Adipose tissue (tissue), 3 donors: ENCODE measurements around the gene MDH2. TPM values are rescaled to one million over a fixed set of nuclear protein-coding genes. Genes with fewer than 3 reads are reported as not detected.
"Not testable (repeated sequence)": the region's sequence is repeated elsewhere in the genome, so short reads cannot be mapped to it uniquely, and the experiment has no call there.

Experiments
- H3K27ac ChIP-seq: one replicate; pipeline ENCODE4 v1.5.1; 2013; ENCODE audit warnings: low read depth, low read length
- WGBS, 3 donors: extraction: QIAGEN DNeasy Blood & Tissue Kit; methylation state at CpG; one replicate each; pipeline ENCODE4 v1.1.7; 2013; 5-methylcytosine and 5-hydroxymethylcytosine counted together
- polyA plus RNA-seq, 3 donors: library from polyadenylated mRNA; stranded (reverse); fragments of 200-250 nt; gene quantifications; one replicate each; pipeline ENCODE4 v1.2.3, GENCODE V29; 2013
- donor health status: healthy with polysubstance abuse.
- donor health status: Bipolar disorder and iron deficiency.
- donor health status: healthy.

The MDH2 gene
- polyA plus RNA-seq, 3 donors = 74.3 to 147 (median 98.1) TPM

DNA sequence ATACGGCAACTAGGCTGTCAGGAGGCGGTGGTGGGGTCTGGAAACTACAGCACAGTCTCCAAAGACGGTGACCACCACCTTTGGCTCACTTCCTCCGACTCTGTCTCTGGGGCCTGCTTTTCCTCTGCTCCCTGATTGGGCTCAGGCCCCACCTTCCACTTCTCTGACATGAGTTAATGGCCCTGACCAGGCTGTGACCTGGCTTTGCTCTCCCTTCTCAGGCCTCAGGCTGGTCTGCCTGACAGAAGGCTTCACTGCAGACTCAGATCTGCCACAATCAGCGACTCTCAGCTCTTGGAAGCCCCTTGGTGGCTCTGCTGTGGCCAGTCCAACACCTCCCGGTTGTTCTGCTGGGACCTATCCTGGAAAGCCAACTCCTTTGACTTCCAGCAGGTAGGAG, 7.8 kb upstream of the MDH2 start:
- WGBS, 3 donors = 76 to 90% (median 90%) methylated on average over 6 of the region's 6 CpGs
- no peak overlapping the region for H3K27ac ChIP-seq

DNA sequence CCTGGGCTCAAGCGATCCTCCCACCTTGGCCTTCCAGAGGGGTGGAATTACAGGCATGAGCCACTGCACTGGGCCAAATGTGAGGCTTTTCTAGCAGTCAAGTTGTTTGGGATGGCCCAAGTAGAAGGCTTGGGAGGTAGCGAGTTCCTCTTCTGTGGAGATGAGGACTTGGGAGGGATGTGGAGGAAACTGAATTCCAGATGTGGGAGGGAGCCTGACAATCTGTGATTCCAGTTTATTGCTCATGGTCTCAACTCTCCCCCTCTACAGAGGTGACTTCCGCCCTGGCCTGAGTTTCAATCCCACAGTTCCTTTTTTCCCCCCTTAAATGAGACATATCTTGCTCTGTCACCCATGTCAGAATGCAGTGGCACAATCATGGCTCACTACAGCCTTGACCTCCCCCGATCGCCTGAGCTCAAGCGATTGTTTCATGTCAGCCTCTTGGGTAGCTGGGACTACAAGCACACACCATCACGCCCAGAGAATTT, 3.5 kb upstream of the MDH2 start:
- 70 to 89% (median 88%) methylated on average over 7 of the region's 7 CpGs for WGBS, 3 donors
- H3K27ac ChIP-seq = no peak overlapping the region

DNA sequence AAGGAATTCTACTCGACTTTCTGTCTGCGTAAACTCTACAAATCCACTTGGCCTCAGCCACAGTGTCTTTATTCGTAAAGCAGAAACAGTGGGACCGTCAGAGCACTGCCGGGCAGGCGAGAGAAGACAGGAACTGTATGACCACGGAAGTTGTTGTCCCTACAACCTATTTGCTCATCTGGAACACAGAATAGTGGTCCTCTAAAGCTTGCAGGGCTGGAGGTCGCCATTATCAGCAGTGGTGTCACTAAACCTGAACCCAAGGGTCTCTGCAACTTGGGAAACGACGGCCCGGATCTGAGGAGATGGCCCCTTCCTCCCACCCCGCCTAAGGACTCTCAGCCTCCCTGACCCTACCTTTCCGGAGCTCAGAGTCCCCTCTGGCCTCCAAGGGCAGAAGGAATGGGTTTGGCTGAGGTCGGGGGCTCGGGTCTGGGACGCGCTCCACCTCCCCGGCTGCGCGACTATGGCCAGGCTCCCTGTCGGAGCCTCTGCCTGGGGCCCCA, 548 bp upstream of the MDH2 start:
- 1% methylated on average over 21 of the region's 21 CpGs for WGBS, 3 donors
- no peak overlapping the region for H3K27ac ChIP-seq

DNA sequence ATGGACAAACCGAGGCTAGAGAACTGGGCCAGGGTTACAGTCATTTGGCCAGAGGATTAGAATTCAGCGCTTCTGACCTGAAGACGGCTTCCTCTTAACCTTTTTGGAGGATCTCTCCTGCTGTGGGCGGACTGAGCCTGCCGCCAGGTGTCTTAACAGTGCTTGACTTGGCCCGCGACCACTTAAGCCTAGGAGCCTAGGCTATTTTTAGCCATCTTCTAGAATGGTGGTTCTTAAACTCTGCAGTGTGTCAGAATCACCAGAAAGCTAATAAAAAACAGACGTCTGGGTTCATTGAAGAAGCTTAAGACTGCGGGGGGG, 722 bp downstream of the MDH2 start:
- 2 to 6% (median 5%) methylated on average over 9 of the region's 9 CpGs for WGBS, 3 donors
- H3K27ac ChIP-seq = no peak overlapping the region

DNA sequence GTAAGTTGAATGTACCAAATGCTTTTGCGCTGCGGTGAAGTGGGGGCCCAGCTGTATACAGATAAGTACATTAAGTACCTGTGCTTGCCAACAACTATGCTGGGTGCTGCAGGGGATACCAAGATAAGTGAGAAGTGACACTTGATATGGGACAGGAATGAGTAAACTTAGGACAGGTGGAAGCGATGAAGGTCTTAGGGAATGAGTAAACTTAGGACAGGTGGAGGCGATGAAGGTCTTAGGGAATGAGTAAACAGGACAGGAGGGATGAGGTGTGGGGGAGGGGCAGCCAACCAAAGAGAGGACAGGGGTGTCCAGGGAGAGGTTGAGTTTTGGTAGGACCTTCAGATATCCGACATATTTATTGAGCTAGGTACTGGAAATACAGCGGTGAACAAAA, 1.4 kb downstream of the MDH2 start:
- 56 to 98% (median 96%) methylated on average over 6 of the region's 6 CpGs for WGBS, 3 donors
- no peak overlapping the region for H3K27ac ChIP-seq

DNA sequence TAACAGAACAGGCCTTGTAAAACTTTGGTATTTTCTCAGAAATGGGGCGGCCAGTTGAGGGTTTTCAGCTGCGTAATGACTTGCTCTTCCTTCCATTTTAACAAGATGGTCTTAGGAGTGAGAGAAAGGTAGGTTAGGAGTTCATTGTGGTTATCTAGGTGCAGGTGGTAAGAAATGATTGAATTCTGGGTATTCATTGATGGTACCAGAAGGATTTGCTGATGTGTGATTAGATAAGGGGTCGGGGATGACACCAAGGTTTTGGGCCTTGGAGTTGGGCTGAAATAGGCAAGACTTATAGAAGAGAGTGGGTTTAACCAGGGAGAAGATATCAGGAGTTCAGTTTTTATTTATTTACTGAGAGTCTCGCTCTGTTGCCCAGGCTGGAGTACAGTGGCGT, 2.6 kb downstream of the MDH2 start:
- no peak overlapping the region for H3K27ac ChIP-seq
- WGBS, 3 donors = 93 to 94% (median 94%) methylated on average over 5 of the region's 5 CpGs

DNA sequence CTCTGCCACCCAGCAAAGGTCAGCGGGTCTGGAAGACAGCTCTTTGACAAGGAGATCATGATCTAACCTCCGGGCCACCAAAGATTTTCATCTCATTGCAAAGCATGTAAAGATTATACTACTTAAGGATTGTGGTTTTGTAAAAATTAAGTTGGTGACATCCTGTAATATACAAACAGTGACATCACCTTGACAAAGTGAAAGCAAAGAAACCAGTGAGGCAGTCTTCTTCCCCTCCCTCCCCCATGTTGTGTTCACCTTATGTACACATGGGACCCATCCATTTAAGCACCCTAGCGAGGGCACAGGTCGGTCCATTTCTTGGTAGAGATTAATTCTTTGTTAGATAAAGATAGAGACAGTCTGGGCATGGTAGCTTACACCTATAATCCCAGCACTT, 3.9 kb downstream of the MDH2 start:
- 54 to 94% (median 93%) methylated on average over 4 of the region's 4 CpGs for WGBS, 3 donors
- H3K27ac ChIP-seq = no peak overlapping the region

DNA sequence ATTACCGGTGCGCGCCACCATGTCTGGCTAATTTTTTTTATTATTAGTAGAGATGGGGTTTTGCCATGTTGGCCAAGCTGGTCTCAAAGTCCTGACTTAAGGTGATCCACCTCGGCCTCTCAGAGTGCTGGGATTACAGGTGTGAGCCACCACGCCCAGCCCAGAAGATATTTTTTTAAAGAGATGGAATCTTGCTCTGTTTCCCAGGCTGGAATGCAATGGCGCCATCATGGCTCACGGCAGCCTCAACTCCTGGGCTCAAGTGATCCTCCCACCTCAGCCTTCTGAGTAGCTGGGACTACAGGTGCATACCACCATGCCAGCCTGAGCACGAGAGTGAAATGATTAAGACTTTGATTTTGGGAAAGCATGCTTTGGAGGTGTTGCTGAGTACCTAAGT, 4.8 kb downstream of the MDH2 start:
- H3K27ac ChIP-seq = not testable (repeated sequence)
- 95 to 98% (median 95%) methylated on average over 8 of the region's 8 CpGs for WGBS, 3 donors

DNA sequence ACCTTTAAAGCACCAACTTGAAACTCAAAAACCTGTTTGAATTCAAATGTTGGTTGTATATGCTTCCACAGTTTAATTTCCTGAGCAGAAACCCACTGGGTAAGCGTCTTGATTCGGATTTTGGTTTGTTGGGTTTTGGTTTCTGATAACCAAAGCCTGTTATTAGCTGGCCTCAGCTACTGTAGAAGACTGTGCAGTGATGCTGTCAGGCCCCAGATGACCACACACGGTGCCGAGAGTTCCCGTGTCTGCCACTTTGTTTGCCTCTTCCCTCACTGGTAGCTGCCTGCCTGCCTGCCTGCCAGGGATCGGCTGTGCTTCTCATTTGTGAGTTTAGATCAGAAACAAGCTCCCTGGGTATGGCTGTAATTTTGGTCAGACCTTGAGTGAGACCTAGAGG, 5.6 kb downstream of the MDH2 start:
- no peak overlapping the region for H3K27ac ChIP-seq
- WGBS, 3 donors = 46 to 87% (median 78%) methylated on average over 6 of the region's 6 CpGs

DNA sequence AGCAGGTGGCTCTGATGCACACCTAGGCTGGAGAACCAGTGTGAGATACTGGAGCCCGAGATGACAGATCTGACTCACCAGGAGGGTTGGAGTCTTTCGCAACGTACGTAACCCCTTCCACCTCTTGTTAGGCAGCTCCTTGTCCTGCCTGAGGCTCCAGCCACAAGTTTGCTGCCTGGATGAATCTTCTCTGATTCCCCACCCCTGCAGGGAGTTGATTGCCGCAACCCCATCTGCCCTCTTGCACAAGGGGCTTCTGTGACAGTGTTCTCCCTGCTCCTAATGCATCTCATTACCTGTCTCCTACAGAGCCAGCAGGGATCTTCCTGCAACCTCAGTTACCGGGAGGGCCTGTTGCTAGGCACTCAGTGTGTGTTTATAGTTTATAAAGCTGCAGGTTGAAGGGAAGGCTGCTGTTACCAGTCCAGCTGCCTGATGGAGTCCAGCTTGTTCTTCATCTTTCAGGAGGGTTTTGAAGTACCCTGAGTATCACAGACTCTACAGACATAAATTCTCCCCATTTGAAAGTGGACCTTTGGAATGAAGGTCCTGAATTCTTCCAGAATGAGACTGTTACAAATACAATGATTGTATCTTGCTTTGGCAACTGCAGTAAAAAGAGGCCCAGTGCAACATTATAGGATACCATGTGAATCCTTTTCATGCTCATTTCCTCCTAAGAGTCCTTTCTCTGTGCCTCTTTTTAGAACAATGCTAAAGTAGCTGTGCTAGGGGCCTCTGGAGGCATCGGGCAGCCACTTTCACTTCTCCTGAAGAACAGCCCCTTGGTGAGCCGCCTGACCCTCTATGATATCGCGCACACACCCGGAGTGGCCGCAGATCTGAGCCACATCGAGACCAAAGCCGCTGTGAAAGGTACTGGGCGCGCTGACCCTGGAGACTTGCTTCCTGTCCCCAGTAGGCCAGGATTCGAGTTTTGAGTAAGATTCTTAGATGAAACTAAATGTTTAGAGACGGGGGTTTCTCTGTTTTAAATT, 6.5 kb downstream of the MDH2 start:
- 70 to 79% (median 76%) methylated on average over 18 of the region's 18 CpGs for WGBS, 3 donors
- no peak overlapping the region for H3K27ac ChIP-seq

DNA sequence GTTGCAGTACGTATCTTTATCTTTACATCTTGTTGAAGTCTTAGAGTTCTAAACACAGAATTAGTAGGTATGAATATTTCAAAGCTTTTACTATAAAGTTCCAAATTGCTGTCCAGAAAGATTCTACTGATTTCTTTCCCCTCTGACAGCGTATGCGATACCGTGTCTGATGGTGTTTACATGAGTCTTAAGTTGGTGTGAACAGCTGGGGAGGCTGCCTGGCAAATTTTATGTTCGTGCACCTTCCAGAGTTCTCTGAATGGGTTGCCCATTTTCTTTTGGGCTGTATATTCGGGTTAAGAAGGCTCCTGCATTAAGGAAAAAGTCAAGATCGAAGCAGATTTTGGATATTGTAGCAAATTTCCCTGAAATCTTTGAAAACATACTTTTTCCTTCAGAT, 8.3 kb downstream of the MDH2 start:
- 56 to 89% (median 84%) methylated on average over 7 of the region's 7 CpGs for WGBS, 3 donors
- H3K27ac ChIP-seq = no peak overlapping the region

DNA sequence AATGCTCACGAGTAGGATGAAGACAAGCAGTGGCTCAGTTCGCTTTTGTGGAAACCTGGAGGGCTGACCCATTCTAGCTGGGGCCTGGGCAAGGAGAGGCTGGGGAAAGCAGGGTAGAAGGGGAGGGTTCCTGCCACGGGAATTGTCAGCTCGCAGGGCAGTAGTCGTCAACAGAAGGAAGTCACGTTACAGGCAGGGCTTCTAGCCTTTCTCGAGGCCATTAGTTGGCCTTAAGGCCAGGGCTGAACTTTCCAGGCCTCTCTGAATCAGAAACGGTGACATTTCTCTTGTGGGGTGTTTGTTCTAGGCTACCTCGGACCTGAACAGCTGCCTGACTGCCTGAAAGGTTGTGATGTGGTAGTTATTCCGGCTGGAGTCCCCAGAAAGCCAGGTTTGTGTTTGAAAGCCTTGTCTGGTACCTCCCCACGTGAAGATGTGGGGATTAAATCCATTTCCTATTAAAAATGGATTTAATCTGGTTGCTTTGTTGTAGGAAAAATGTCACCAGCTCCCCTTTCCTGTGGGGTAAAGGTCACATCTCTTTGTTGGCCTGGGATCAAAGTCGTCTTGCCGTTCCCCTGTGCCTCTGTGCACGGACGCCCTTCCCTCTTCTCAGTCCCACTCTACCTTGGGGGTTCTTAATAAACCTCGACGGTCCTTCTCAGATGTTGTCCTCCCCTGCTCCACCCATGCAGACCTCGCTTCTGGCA, 9.4 kb downstream of the MDH2 start:
- H3K27ac ChIP-seq = no peak overlapping the region
- 47 to 85% (median 75%) methylated on average over 18 of the region's 18 CpGs for WGBS, 3 donors

DNA sequence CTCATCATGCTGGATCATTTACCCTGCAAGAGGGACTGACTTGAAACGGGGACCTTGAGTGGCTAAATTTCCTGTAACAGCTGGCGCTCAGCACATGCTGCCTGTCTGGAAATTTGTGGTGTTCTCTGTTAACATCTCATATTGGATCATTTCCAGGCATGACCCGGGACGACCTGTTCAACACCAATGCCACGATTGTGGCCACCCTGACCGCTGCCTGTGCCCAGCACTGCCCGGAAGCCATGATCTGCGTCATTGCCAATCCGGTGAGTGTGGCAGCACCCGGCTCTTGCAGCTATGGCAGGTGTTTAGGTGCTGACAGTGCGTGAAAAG, 9.9 kb downstream of the MDH2 start:
- WGBS, 3 donors = 49 to 85% (median 82%) methylated on average over 11 of the region's 11 CpGs
- no peak overlapping the region for H3K27ac ChIP-seq

DNA sequence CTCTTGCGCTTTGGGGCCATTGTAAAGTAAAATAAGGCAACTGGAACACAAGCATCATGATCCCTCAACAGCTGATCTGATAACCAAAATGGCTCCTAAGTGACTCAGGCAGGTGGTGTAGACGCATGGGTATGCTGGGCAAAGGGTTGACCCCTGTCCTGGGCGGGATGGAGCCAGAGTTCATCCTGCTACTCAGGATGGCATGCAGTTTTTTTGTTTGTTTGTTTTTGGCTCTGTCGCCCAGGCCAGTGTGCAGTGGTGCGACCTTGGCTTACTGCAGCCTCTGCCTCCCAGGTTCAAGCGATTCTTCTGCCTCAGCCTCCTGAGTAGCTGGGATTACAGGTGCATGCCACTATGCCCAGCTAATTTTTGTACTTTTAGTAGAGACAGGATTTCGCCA, 10.8 kb downstream of the MDH2 start:
- H3K27ac ChIP-seq = not testable (repeated sequence)
- 80 to 96% (median 94%) methylated on average over 7 of the region's 7 CpGs for WGBS, 3 donors

DNA sequence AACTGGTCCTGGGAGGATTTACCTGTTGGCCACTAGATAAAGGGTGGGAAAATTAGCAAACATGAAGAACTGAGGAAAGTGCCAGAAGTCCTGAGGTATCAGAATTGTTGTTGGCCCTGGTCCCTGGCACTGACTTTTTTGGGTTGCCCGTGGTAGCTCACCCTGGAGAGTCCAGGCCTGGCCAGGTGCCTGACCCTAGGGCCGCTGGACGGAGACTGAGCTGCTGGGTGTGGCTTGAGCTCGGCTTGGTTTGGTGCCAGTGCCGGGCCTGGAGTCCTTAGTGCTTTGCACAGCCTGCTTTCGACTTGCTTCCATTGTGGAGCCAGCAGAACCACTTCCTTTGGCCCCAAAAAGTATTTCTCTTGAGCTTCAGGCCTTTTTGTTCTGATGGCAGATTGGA, 12.9 kb downstream of the MDH2 start:
- no peak overlapping the region for H3K27ac ChIP-seq

DNA sequence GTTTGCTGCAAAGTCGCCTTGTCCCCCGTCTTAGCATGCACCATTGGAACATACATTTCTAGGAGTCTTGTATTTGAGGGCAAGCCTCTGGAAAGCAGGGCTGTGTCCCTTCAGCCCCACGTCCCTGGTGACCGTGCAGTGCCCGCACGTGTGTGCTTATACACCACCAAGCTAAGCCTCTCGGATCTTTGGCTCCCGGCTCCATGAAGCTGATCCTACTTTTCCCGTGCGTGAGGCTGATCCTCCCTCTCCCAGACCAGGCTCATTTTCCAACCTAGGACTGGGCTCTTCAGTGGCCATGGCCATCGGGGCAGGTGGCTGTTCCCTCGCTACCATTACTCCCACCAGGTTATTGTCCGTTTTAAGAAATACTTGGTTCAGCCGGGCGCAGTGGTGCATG, 14.3 kb downstream of the MDH2 start:
- H3K27ac ChIP-seq = no peak overlapping the region
- 93 to 96% (median 95%) methylated on average over 15 of the region's 15 CpGs for WGBS, 3 donors

More for the DNA sequence above, 12.9 kb downstream of the MDH2 start:
- WGBS, 3 donors = 57 to 63% (median 61%) methylated on average over 6 of the region's 6 CpGs

DNA sequence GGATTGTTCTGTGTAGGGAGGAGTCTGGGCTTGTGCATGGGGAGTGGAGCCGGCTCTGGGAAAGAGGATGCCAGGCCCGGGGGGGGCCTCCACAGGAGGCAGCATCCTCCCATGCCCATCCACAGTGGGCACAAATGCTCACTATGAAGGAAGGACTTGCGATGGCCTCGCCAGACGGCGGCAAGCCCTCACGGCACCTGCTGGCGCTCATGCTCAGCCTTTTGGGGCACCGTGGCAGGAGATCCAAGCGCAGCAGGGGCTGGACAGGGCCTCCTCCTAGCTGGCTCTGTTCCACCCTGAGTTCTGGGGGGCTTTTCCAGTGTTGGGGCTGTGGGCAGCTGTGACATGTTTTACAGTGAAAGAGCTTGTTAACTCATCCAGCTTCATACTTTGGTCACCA, 15.2 kb downstream of the MDH2 start:
- 93 to 97% (median 94%) methylated on average over 10 of the region's 10 CpGs for WGBS, 3 donors
- no peak overlapping the region for H3K27ac ChIP-seq

DNA sequence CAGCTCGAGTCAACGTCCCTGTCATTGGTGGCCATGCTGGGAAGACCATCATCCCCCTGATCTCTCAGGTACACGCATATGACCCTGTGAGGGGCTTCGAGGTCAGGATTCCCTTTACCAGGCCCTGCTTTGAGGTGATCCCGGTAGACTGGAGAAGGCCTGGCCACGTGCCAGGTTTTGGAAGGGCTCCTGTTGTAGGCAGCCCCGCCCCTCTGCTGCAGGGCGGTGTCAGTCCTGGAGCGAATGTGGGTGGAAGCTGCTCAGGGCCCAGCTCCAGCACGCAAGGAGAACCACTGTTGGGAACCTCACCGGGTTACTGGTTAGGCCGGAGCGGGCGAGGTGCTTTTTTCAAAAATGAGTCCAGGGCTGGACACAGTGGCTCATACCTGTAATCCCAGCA, 15.6 kb downstream of the MDH2 start:
- no peak overlapping the region for H3K27ac ChIP-seq
- WGBS, 3 donors = 69 to 78% (median 77%) methylated on average over 14 of the region's 14 CpGs

DNA sequence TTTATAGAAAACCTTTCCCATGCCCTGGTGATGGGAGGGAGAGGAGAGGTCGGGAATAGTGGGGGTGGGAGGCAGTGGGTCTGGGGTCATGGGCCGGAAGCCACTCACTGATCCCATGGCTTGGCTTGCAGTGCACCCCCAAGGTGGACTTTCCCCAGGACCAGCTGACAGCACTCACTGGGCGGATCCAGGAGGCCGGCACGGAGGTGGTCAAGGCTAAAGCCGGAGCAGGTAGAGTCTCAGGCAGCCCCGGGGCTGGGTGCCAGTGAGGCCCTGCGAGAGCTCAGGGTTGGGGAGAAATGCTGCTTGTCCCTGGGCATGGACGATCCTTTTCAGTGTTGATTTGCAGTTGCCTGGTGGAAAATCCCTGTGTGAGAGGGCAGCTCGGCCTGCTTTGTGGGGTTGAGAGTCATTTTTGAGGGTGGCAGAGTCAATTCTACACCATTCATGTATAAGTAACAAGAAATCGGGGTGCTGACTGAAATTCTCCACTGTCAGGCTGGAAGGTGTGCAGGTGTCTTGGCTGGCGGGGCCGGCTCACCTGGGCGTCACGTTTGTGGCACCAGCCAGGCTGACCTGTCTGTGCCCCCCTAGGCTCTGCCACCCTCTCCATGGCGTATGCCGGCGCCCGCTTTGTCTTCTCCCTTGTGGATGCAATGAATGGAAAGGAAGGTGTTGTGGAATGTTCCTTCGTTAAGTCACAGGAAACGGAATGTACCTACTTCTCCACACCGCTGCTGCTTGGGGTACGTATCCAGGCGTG, 16.5 kb downstream of the MDH2 start:
- H3K27ac ChIP-seq = no peak overlapping the region
- 92 to 97% (median 95%) methylated on average over 24 of the region's 24 CpGs for WGBS, 3 donors
